Measurements from ENCODE around the gene ITPR1.

DNA sequence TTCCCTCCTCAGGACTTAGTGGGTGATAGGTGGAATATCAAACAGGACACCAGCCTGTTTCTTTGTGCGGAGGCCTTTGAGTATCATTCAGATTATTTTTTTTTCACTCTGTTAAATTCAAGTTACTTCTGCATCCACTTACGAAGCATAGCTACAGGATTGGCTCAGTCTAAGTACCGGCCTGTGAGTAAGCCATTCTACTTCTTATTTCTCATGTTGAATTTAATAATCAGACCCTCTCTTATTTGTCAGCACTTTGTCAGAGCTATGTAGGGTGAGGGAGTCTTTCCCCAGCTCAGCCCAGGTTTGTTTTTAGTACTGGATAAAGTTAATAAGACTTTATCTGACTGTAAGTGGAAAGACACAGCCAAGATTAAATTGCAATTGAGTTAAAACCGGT is 54.7 kb downstream of the ITPR1 start:
- TF ChIP-seq ZNF16 (tag by site-specific recombination; IDR thresholded peaks at IDR 0.05; ENCODE audit: low read depth) (no peak), YY1 (tag by site-specific recombination; IDR thresholded peaks at IDR 0.05) (no peak), ZBTB20 (tag by site-specific recombination; IDR thresholded peaks at IDR 0.05) (no peak), ZNF23 (tag by site-specific recombination; IDR thresholded peaks at IDR 0.05; ENCODE audit: borderline replicate concordance) (no peak), ZSCAN23 (tag by site-specific recombination; IDR thresholded peaks at IDR 0.05) (no peak), ZNF239 (tag by site-specific recombination; IDR thresholded peaks at IDR 0.05) (no peak), TCF7L2 (IDR thresholded peaks at IDR 0.05; ENCODE audit: borderline replicate concordance, low read depth, low read length) (no peak), ZNF529 (tag by site-specific recombination; IDR thresholded peaks at IDR 0.05; ENCODE audit: insufficient replicate concordance) (no peak), ZNF544 (tag by site-specific recombination; IDR thresholded peaks at IDR 0.05) (no peak), ZEB2 (tag by site-specific recombination; IDR thresholded peaks at IDR 0.05) (no peak), ZFP41 (tag by site-specific recombination; IDR thresholded peaks at IDR 0.05; ENCODE audit: borderline replicate concordance) (no peak), ZNF274 (IDR thresholded peaks at IDR 0.05; ENCODE audit: low read length) (no peak), ZNF274 (tag by site-specific recombination; IDR thresholded peaks at IDR 0.05; ENCODE audit: borderline replicate concordance) (no peak)
- TF ChIP-seq, protein P1, sequence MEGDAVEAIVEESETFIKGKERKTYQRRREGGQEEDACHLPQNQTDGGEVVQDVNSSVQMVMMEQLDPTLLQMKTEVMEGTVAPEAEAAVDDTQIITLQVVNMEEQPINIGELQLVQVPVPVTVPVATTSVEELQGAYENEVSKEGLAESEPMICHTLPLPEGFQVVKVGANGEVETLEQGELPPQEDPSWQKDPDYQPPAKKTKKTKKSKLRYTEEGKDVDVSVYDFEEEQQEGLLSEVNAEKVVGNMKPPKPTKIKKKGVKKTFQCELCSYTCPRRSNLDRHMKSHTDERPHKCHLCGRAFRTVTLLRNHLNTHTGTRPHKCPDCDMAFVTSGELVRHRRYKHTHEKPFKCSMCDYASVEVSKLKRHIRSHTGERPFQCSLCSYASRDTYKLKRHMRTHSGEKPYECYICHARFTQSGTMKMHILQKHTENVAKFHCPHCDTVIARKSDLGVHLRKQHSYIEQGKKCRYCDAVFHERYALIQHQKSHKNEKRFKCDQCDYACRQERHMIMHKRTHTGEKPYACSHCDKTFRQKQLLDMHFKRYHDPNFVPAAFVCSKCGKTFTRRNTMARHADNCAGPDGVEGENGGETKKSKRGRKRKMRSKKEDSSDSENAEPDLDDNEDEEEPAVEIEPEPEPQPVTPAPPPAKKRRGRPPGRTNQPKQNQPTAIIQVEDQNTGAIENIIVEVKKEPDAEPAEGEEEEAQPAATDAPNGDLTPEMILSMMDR (tag by site-specific recombination; IDR thresholded peaks at IDR 0.05): no peak

All from HEK293 (cell line).